Calu3 (cell line): ENCODE measurements around the gene ERCC5. TPM values are rescaled to one million over a fixed set of nuclear protein-coding genes. Genes with fewer than 3 reads are reported as not detected.

Source experiments
- BruUV-seq: library from RNA; stranded (reverse); fragments of 400-500 nt; replicated peaks from 2 replicates; lab custom pipeline; 2021; lab: Mats Ljungman, UMichigan
- CTCF ChIA-PET: fragments of 300-600 bp; sonication (Branson Sonifier 250); formaldehyde crosslinking; loops from one replicate; lab custom pipeline; 2022; ENCODE audit warnings: antibody characterized with exemption; lab: Charles Lee
- DNase-seq: peaks from one replicate; pipeline ENCODE4 v3.0.0; 2022
- H3K27ac Mint-ChIP-seq: one replicate; pipeline ENCODE4 v1.8.0; 2022; ENCODE audit warnings: mixed read lengths; ENCODE audit not compliant: unreplicated experiment
- H3K27me3 Mint-ChIP-seq: one replicate; pipeline ENCODE4 v1.8.0; 2022; ENCODE audit warnings: mixed read lengths; ENCODE audit not compliant: unreplicated experiment
- H3K36me3 Mint-ChIP-seq: one replicate; pipeline ENCODE4 v1.8.0; 2022; ENCODE audit warnings: mild to moderate bottlenecking, moderate library complexity, mixed read lengths; ENCODE audit not compliant: insufficient read depth, unreplicated experiment
- H3K4me1 Mint-ChIP-seq: one replicate; pipeline ENCODE4 v1.8.0; 2022; ENCODE audit warnings: mild to moderate bottlenecking, low read depth, mixed read lengths; ENCODE audit not compliant: unreplicated experiment
- H3K4me3 Mint-ChIP-seq: one replicate; pipeline ENCODE4 v1.8.0; 2022; ENCODE audit warnings: mild to moderate bottlenecking, low read depth, moderate library complexity, mixed read lengths; ENCODE audit not compliant: unreplicated experiment
- H3K9me3 Mint-ChIP-seq: one replicate; pipeline ENCODE4 v1.8.0; 2022; ENCODE audit warnings: low read depth, mixed read lengths; ENCODE audit not compliant: unreplicated experiment
- intact Hi-C: fragments of 100-400 bp; cut with micrococcal nuclease; formaldehyde crosslinking; loops from one replicate; pipeline ENCODE4 v1.10.0; 2022; ENCODE audit not compliant: unreplicated experiment
- total RNA-seq: library from RNA; stranded (reverse); gene quantifications from 2 replicates; pipeline ENCODE4 v1.2.3, GENCODE V29; 2022
- TF ChIP-seq, protein P1 (sequence below): fragments of 200-600 bp; IDR thresholded peaks from one replicate; pipeline ENCODE4 v1.8.0; 2022; ENCODE audit warnings: antibody characterized with exemption; ENCODE audit not compliant: unreplicated experiment

Gene ERCC5
- total RNA-seq, 1 experiment from 2014 or later: 14.7 TPM

DNA sequence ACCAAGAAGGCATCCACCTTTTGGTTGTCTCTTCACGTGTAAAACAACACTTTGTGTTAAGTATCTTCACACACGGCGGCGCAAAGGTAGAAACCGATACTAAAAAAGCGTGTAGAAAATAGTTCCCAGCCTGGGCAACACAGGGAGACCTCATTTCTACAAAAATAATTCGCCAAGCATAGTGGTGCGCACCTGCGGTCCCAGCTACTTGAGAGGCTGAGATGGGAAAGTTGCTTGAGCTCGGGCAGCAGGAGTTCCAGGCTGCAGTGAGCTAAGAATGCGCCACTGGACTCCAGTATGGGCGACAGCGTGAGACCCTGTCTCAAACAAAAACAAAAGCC lies 573 bp upstream of the ERCC5 start:
- TF ChIP-seq, protein P1, sequence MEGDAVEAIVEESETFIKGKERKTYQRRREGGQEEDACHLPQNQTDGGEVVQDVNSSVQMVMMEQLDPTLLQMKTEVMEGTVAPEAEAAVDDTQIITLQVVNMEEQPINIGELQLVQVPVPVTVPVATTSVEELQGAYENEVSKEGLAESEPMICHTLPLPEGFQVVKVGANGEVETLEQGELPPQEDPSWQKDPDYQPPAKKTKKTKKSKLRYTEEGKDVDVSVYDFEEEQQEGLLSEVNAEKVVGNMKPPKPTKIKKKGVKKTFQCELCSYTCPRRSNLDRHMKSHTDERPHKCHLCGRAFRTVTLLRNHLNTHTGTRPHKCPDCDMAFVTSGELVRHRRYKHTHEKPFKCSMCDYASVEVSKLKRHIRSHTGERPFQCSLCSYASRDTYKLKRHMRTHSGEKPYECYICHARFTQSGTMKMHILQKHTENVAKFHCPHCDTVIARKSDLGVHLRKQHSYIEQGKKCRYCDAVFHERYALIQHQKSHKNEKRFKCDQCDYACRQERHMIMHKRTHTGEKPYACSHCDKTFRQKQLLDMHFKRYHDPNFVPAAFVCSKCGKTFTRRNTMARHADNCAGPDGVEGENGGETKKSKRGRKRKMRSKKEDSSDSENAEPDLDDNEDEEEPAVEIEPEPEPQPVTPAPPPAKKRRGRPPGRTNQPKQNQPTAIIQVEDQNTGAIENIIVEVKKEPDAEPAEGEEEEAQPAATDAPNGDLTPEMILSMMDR: no peak
- CTCF ChIA-PET: no interaction called here
- H3K9me3 Mint-ChIP-seq: no peaks in the 10 kb centered on the region
- peak overlapping the region; percentile 70 for H3K4me3 Mint-ChIP-seq
- no peaks in the 10 kb centered on the region for H3K27me3 Mint-ChIP-seq
- H3K27ac Mint-ChIP-seq: no peak overlapping the region
- no peak for DNase-seq
- H3K4me1 Mint-ChIP-seq: no peaks in the 10 kb centered on the region
- peaks cover 25% of the 10 kb centered on the region for H3K36me3 Mint-ChIP-seq
- intact Hi-C loops: loop anchor here (5.0 kb wide), 1 partner anchor 248 kb away; the partner anchor contains the start of gene TPP2
- BruUV-seq: TSS peak; percentile 94

DNA sequence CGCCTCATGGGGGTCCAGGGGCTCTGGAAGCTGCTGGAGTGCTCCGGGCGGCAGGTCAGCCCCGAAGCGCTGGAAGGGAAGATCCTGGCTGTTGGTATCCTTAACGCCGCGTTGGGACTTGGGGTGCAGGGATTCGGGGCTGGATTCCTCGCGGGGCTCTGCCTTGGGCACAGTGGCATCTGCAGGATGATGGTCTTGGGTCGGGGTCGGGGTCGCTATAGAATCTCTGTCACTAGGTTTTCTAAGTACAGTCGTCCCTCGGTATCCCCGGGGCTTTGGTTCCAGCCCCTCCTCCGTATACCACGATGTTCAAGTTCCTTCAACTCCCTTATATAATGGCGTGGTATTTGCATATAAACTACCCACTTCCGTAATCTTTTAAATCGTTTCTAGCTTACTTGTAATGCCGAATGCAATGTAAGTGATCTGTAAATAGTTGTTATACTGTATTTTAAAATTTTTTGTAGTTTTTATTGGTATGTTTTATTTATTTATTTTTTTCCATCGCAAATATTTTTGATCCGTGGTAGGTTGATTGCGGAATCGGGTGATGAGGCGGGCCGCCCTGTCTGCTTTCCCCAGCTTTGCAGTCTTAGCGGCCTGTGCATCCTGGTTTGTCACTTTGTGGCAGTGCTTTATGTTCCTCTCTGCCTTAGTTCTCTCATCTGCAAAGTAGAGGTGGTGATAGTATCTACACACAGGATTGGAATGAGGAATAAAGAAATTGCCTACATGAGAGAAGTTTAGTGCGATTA lies 606 bp downstream of the ERCC5 start:
- H3K4me1 Mint-ChIP-seq: no peaks in the 10 kb centered on the region
- CTCF ChIA-PET: interaction anchor here (0.6 kb wide), 1 partner anchor 252 kb away, joined by 3 read pairs; no protein-coding TSS in a partner anchor
- peaks cover 31% of the 10 kb centered on the region for H3K36me3 Mint-ChIP-seq
- intact Hi-C loops: loop anchor here (1.0 to 5.0 kb wide), 3 partner anchors 120 to 266 kb away; partner anchors contain the start of gene TPP2
- peak overlapping the region; percentile 36 for H3K27ac Mint-ChIP-seq
- no peaks in the 10 kb centered on the region for H3K27me3 Mint-ChIP-seq
- TF ChIP-seq, protein P1: no peak
- H3K9me3 Mint-ChIP-seq: no peaks in the 10 kb centered on the region
- TSS peak; percentile 42 for BruUV-seq
- peak overlapping the region; percentile 70 for H3K4me3 Mint-ChIP-seq
- DNase-seq: no peak

DNA sequence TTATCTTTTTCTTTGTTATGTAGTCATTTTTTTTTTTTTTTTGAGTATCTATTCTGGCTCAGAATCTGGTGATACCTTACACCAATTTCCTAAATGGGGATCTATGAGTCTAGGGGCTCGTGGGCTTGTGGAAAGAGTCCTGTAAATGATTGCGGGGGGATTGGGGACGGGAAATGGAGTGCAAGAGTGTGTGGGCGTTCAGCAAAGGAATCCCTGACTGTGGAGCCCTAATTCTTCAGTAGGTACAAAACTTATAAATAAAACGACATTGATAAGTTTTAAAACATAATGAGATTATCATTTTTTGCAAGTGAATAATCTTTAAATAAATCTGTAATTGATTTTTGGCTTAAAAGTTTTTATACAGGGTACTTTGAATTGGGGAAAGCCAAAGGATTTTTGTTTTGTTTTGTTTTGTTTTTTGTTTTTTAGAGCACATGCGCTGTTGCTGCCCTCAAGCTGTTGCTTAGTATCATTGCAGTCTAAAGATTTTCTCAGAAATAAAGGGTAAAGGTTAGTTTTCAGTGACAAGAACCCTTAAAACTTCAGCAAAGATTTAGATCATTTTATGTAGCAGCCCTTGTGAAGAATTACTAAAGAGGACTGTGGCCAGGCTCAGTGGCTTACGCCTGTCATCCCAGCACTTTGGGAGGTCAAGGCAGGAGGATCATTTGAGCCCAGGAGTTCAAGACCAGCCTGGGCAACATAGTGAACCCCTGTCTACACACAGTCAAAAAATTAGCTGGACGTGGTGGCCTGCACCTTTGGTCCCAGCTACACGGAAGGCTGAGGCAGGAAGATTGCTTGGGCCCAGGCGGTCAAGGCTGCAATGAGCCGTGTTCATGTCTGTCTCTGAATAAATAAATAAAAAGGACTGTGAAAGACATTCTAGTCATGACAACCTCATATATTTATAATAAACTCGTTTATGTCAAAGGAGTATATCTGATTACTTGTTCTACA lies 1.7 kb downstream of the ERCC5 start:
- H3K4me1 Mint-ChIP-seq: no peaks in the 10 kb centered on the region
- peaks cover 31% of the 10 kb centered on the region for H3K36me3 Mint-ChIP-seq
- no peak for DNase-seq
- BruUV-seq: no TSS peak
- H3K27ac Mint-ChIP-seq: no peak overlapping the region
- CTCF ChIA-PET: no interaction called here
- H3K9me3 Mint-ChIP-seq: no peaks in the 10 kb centered on the region
- intact Hi-C loops: loop anchor here (1.0 to 5.0 kb wide), 3 partner anchors 121 to 267 kb away; partner anchors contain the start of gene TPP2
- TF ChIP-seq, protein P1: no peak
- H3K4me3 Mint-ChIP-seq: peak overlapping the region; percentile 70
- H3K27me3 Mint-ChIP-seq: no peaks in the 10 kb centered on the region

DNA sequence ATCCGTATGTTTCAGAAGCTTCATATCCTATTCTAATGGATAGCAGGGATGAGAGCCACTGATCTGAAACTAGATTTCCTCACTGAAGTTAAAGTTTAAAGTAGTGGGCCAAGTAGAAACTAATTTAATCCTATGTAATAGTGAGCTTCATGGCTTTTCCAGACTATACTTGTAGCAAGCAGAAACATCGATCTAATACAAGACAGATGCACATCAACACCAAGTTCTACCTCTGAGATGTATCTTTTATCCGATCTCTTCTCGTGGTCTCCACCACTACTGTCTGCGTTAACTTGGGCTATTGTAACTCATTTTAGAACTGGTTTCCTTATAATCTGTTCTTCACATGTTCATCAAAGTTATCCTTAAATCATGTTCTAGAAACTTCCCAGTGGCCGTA lies 3.1 kb downstream of the ERCC5 start:
- Mint-ChIP-seq H3K36me3 (peaks cover 31% of the 10 kb centered on the region), H3K27ac (no peak overlapping the region), H3K4me3 (no peak overlapping the region), H3K9me3 (no peaks in the 10 kb centered on the region), H3K4me1 (no peaks in the 10 kb centered on the region), H3K27me3 (no peaks in the 10 kb centered on the region)
- no peak for DNase-seq
- CTCF ChIA-PET: no interaction called here
- intact Hi-C loops: loop anchor here (5.0 kb wide), 1 partner anchor 252 kb away; the partner anchor contains the start of gene TPP2
- no TSS peak for BruUV-seq
- TF ChIP-seq, protein P1: no peak
